ENCODE data around the gene TMEM254. TPM values are rescaled to one million over a fixed set of nuclear protein-coding genes. Genes with fewer than 3 reads are reported as not detected.
A peak's percentile ranks its signal among the peaks of the same experiment; 100 is the strongest.
"Not testable (repeated sequence)": the region's sequence is repeated elsewhere in the genome, so short reads cannot be mapped to it uniquely, and the experiment has no call there.

Gene TMEM254
- total RNA-seq, 2 donors from 2014 or later = 3.4 to 8.8 TPM

DNA sequence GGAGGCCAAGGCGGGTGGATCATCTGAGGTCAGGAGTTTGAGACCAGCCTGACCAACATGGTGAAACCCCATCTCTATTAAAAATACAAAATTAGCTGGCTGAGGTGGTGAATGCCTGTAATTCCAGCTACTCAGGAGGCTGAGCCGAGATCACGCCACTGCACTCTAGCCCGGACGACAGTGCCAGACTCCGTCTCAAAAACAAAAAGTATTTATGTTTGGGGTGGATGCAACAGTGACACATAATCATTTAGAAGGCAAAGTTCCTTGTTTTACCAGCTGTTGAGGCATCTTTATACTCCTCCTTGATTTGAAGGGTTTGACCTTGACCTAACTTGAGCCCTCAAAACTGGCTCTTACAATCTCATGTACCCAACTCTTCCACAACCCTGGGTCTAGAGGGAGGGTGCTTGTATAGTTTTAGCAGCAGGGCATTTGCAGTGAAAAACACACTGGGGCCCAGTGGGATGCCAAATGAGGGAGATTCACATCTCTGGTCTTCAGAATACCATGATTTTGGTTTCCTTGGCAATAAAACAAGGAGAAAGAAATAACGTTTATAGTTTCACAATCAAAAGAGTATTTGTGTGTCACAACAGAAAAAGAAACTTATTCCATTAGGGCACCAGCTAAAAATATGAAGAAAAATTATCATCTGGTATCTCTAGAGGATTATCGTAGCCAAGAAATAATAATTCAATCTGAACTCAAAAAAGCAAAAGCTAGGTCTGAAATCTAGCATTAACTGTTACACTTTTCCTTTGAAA lies 14.2 kb upstream of the TMEM254 start:
- no peaks in the 10 kb centered on the region for H3K36me3 ChIP-seq
- no peaks in the 10 kb centered on the region for H3K9me3 ChIP-seq
- H3K27ac ChIP-seq = peak overlapping the region; percentile 35 to 59
- H3K27me3 ChIP-seq = no peaks in the 10 kb centered on the region
- H3K4me3 ChIP-seq = no peak overlapping the region
- H3K4me1 ChIP-seq = no peaks in the 10 kb centered on the region
- no peak for DNase-seq (ENCODE audit: low spot score)
- TF ChIP-seq, protein P1, sequence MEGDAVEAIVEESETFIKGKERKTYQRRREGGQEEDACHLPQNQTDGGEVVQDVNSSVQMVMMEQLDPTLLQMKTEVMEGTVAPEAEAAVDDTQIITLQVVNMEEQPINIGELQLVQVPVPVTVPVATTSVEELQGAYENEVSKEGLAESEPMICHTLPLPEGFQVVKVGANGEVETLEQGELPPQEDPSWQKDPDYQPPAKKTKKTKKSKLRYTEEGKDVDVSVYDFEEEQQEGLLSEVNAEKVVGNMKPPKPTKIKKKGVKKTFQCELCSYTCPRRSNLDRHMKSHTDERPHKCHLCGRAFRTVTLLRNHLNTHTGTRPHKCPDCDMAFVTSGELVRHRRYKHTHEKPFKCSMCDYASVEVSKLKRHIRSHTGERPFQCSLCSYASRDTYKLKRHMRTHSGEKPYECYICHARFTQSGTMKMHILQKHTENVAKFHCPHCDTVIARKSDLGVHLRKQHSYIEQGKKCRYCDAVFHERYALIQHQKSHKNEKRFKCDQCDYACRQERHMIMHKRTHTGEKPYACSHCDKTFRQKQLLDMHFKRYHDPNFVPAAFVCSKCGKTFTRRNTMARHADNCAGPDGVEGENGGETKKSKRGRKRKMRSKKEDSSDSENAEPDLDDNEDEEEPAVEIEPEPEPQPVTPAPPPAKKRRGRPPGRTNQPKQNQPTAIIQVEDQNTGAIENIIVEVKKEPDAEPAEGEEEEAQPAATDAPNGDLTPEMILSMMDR (IDR thresholded peaks at IDR 0.05) = no peak

DNA sequence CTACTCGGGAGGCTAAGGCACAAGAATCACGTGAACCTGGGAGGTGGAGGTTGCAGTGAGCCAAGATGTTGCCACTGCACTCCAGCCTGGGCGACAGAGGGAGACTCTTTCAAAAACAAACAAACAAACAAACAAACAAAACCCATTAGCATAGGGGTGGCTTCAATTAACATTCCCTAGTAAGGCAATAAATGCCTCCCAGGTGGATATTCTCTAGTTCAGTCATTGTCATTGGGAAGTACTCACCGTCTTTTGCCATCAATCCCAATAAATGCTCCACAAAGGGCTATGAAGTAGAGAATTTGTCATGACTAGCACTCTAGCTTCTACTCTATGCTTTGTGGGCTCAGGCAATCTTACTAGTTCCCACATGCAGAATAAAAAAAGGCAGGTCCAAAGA lies 11.7 kb upstream of the TMEM254 start:
- no peak overlapping the region for H3K4me3 ChIP-seq
- TF ChIP-seq, protein P1 (IDR thresholded peaks at IDR 0.05) = no peak
- H3K27me3 ChIP-seq = no peaks in the 10 kb centered on the region
- no peak overlapping the region for H3K27ac ChIP-seq
- DNase-seq (ENCODE audit: low spot score) = no peak
- H3K4me1 ChIP-seq = peaks cover 0 to 3% of the 10 kb centered on the region in 2 donors
- H3K9me3 ChIP-seq = no peaks in the 10 kb centered on the region
- no peaks in the 10 kb centered on the region for H3K36me3 ChIP-seq

DNA sequence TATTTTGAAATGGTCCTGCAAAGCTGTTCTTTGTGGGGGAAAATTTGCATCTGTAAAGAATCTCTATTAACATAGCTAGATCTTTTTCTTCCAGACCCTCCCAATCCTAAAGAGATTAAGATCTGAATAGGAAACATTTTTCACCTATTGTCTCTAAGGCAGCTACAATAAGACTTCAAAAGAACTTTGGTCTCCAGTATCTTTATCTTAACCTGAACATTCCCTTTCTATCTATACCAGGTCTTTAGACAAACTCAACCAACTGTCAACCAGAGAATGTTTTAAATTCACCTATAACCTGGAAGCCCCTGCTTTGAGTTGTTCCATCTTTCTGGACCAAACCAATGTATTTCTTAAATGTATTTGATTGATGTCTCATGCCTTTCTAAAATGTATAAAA lies 10.6 kb upstream of the TMEM254 start:
- H3K36me3 ChIP-seq; H3K9me3 ChIP-seq; H3K27me3 ChIP-seq; H3K4me3 ChIP-seq; H3K27ac ChIP-seq; DNase-seq (ENCODE audit: low spot score); H3K4me1 ChIP-seq: not testable (repeated sequence)

DNA sequence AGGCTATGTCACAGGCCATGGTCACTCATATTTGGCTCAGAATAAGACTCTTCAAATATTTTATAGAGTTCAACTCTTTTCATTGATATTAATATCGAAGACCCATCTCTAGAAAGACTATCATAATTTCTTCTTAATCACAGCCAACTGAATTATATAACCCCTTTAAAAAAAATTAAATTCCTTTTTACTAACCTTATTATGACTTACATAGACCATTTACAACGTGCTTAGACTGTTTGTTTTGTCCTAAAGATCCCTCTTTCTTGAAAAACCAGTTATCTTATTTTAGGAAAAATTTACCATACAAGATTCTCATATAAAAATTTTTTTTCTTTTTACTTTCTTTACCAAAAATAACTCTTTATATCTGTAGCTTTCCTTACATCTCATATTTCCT lies 10.2 kb upstream of the TMEM254 start:
- no peak for DNase-seq (ENCODE audit: low spot score)
- no peaks in the 10 kb centered on the region for H3K27me3 ChIP-seq
- TF ChIP-seq, protein P1 (IDR thresholded peaks at IDR 0.05) = no peak
- H3K27ac ChIP-seq = no peak overlapping the region
- no peaks in the 10 kb centered on the region for H3K9me3 ChIP-seq
- H3K36me3 ChIP-seq = no peaks in the 10 kb centered on the region
- peaks cover 0 to 3% of the 10 kb centered on the region in 2 donors for H3K4me1 ChIP-seq
- no peak overlapping the region for H3K4me3 ChIP-seq

DNA sequence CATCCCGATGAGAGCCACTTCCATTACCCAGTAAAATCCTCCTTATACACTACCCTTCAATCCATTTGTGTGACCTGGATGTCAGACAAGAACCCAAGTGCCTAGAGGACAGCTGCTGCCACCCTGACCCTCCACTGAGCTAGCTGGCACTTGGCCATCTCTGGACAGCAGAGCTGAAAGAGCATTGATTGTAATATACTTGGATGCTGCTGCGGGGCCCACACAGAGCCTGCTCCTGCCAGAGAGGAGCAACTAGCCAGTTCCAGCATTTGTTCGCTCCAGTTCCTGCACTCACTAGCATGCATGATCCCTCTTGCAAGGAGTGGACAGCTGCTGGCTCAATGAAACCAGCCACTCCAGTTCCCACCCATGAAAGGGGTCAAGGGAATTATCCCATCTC lies 8.4 kb upstream of the TMEM254 start:
- Histone ChIP-seq H3K4me1 (peaks cover 0 to 3% of the 10 kb centered on the region in 2 donors), H3K27ac (no peak overlapping the region), H3K4me3 (no peak overlapping the region), H3K27me3 (no peaks in the 10 kb centered on the region), H3K36me3 (no peaks in the 10 kb centered on the region), H3K9me3 (no peaks in the 10 kb centered on the region)
- no peak for DNase-seq (ENCODE audit: low spot score)
- TF ChIP-seq, protein P1 (IDR thresholded peaks at IDR 0.05) = no peak

DNA sequence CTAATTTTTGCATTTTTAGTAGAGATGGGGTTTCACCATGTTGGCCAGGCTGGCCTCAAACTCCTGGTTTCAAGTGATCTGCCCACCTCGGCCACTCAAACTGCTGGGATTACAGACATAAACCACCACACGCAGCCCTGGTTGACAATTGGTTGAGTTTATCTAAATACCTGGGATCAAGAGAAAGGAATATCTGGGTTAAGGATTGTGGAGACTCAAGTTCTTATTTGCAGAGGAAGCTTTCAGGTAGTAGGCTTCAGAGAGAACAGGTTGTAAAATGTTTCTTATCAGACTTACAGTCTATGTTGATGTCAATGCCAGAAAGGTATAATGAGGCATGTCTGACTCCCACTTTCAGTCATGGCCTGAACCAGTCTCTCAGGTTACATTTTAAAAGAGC lies 5.9 kb upstream of the TMEM254 start:
- no peak overlapping the region for H3K27ac ChIP-seq
- H3K36me3 ChIP-seq = no peaks in the 10 kb centered on the region
- TF ChIP-seq, protein P1 (IDR thresholded peaks at IDR 0.05) = no peak
- no peak for DNase-seq (ENCODE audit: low spot score)
- no peaks in the 10 kb centered on the region for H3K27me3 ChIP-seq
- H3K9me3 ChIP-seq = no peaks in the 10 kb centered on the region
- peaks cover 0 to 3% of the 10 kb centered on the region in 2 donors for H3K4me1 ChIP-seq
- no peak overlapping the region for H3K4me3 ChIP-seq

Measured in right atrium auricular region (tissue), 2 donors.